HEK293T (cell line): Measurements from ENCODE around the gene KCNK16.

ENCODE experiments used
- ARNT ChIP-seq: fragments of 450-650 bp; IDR thresholded peaks from 2 replicates; pipeline ENCODE4 v1.6.1; 2017; ENCODE audit warnings: mild to moderate bottlenecking
- BHLHE40 ChIP-seq: fragments of 450-650 bp; IDR thresholded peaks from 2 replicates; pipeline ENCODE4 v1.6.1; 2016; ENCODE audit warnings: mild to moderate bottlenecking, moderate library complexity, borderline replicate concordance
- CTBP1 ChIP-seq: fragments of 450-650 bp; IDR thresholded peaks from 2 replicates; pipeline ENCODE4 v1.6.1; 2016; ENCODE audit warnings: borderline replicate concordance
- ELF4 ChIP-seq: fragments of 450-650 bp; IDR thresholded peaks from 2 replicates; pipeline ENCODE4 v1.6.1; 2017; ENCODE audit warnings: antibody characterized with exemption
- FOXK2 ChIP-seq: fragments of 450-650 bp; IDR thresholded peaks from 2 replicates; pipeline ENCODE4 v1.6.1; 2016; ENCODE audit warnings: mild to moderate bottlenecking
- FOXM1 ChIP-seq: fragments of 450-650 bp; IDR thresholded peaks from 2 replicates; pipeline ENCODE4 v1.6.1; 2017; ENCODE audit warnings: mild to moderate bottlenecking, borderline replicate concordance
- HDGF ChIP-seq: fragments of 450-650 bp; IDR thresholded peaks from 2 replicates; pipeline ENCODE4 v1.6.1; 2017; ENCODE audit warnings: antibody characterized with exemption, borderline replicate concordance
- L3MBTL2 ChIP-seq: fragments of 450-650 bp; conservative IDR thresholded peaks from 2 replicates; pipeline ENCODE4 v1.6.1; 2016; ENCODE audit warnings: mild to moderate bottlenecking
- NFRKB ChIP-seq: fragments of 450-650 bp; IDR thresholded peaks from 2 replicates; pipeline ENCODE4 v1.6.1; 2016; ENCODE audit warnings: mild to moderate bottlenecking, moderate library complexity
- PKNOX1 ChIP-seq: fragments of 450-650 bp; IDR thresholded peaks from 2 replicates; pipeline ENCODE4 v1.6.1; 2016
- SP1 ChIP-seq: fragments of 450-650 bp; IDR thresholded peaks from 2 replicates; pipeline ENCODE4 v1.6.1; 2017
- SUZ12 ChIP-seq: fragments of 450-650 bp; IDR thresholded peaks from 2 replicates; pipeline ENCODE4 v1.6.1; 2016; ENCODE audit warnings: mild to moderate bottlenecking
- TARDBP ChIP-seq: fragments of 450-650 bp; IDR thresholded peaks from 2 replicates; pipeline ENCODE4 v1.6.1; 2016
- ZNF384 ChIP-seq: fragments of 450-650 bp; IDR thresholded peaks from 2 replicates; pipeline ENCODE4 v1.6.1; 2016

GRCh38 chr6:39307462-39307861 is 15.0 kb downstream of the KCNK16 start:
- TF ChIP-seq SP1: no peak
- TF ChIP-seq FOXM1: no peak
- TF ChIP-seq ARNT: no peak
- no peak for TF ChIP-seq SUZ12
- TF ChIP-seq PKNOX1: no peak
- no peak for TF ChIP-seq FOXK2
- no peak for TF ChIP-seq CTBP1
- TF ChIP-seq ZNF384: no peak
- TF ChIP-seq BHLHE40: no peak
- TF ChIP-seq NFRKB: no peak
- no peak for TF ChIP-seq L3MBTL2
- no peak for TF ChIP-seq HDGF
- TF ChIP-seq TARDBP: no peak
- TF ChIP-seq ELF4: no peak
